B cell (primary cell): ENCODE measurements around the gene KIAA1614. TPM values are rescaled to one million over a fixed set of nuclear protein-coding genes. Genes with fewer than 3 reads are reported as not detected.

ENCODE experiments used
- ATAC-seq: fragments of 200-7000 bp; cut with Tn5 transposase; one replicate; pipeline ENCODE4 v1.10.0; 2021; ENCODE audit warnings: low read depth, mild to moderate bottlenecking, moderate number of reproducible peaks, moderate library complexity
- CTCF ChIA-PET: fragments of 350-600 bp; sonication (Branson Sonifier 250); formaldehyde crosslinking; loops from one replicate; lab custom pipeline; 2021; ENCODE audit warnings: antibody characterized with exemption, inconsistent platforms; lab: Charles Lee
- POLR2A ChIA-PET: fragments of 350-600 bp; sonication (Branson Sonifier 250); formaldehyde crosslinking; loops from one replicate; lab custom pipeline; 2021; ENCODE audit warnings: antibody characterized with exemption; lab: Charles Lee
- DNase-seq: peaks from one replicate; pipeline ENCODE4 v3.0.0; 2013
- H2AFZ ChIP-seq: 2 replicates; pipeline ENCODE4 v1.6.1; 2012; ENCODE audit warnings: mild to moderate bottlenecking, low read depth, low read length; ENCODE audit not compliant: insufficient read depth, poor library complexity, severe bottlenecking
- H3K27ac ChIP-seq, 2 donors: 1 replicate in 1 of 2; 2 replicates in 1 of 2; pipeline ENCODE4 v1.5.1; 2012 to 2013; ENCODE audit warnings: low read length in 2 of 2, mild to moderate bottlenecking in 2 of 2, moderate library complexity in 1 of 2
- H3K27me3 ChIP-seq, 4 experiments: fragments of 200-600 bp in 1 of 4; sonication (generic) in 1 of 4; replicated peaks in 1 of 4; 1 replicate in 2 of 4; 2 replicates in 2 of 4; pipeline versions ENCODE4 v1.6.1 to v1.7.0; 2013 to 2016; ENCODE audit warnings: low read length in 3 of 4, mild to moderate bottlenecking in 2 of 4, mixed read lengths in 1 of 4, moderate library complexity in 1 of 4; ENCODE audit not compliant: insufficient read depth in 4 of 4, control insufficient read depth in 3 of 4; ENCODE audit errors: control extremely low read depth in 1 of 4
- H3K36me3 ChIP-seq, 2 experiments: replicated peaks in 1 of 2; 1 replicate in 1 of 2; 2 replicates in 1 of 2; pipeline versions ENCODE4 v1.6.1 to v1.7.1; 2013; ENCODE audit warnings: low read length in 1 of 2; ENCODE audit not compliant: insufficient read depth in 2 of 2, control insufficient read depth in 1 of 2; ENCODE audit errors: control extremely low read depth in 1 of 2, extremely low read depth in 1 of 2
- H3K4me1 ChIP-seq, 2 donors: fragments of 200-600 bp in 1 of 2; sonication (generic) in 1 of 2; 1 replicate in 1 of 2; 2 replicates in 1 of 2; pipeline versions ENCODE4 v1.5.1 to v1.6.1; 2013 to 2017; ENCODE audit warnings: low read length in 2 of 2; ENCODE audit not compliant: control insufficient read depth in 2 of 2, insufficient read depth in 2 of 2
- H3K4me2 ChIP-seq: replicated peaks from 2 replicates; pipeline ENCODE3; 2012; ENCODE audit warnings: mild to moderate bottlenecking, low read depth, low read length; ENCODE audit not compliant: poor library complexity, severe bottlenecking
- H3K4me3 ChIP-seq, 5 experiments: fragments of 200-600 bp in 1 of 5; sonication (generic) in 1 of 5; 1 replicate in 3 of 5; 2 replicates in 2 of 5; pipeline versions ENCODE4 v1.5.1 to v1.7.0; 2011 to 2016; ENCODE audit warnings: low read length in 4 of 5, mild to moderate bottlenecking in 4 of 5, low read depth in 2 of 5, control low read depth in 1 of 5, moderate library complexity in 1 of 5; ENCODE audit not compliant: insufficient read depth in 1 of 5; ENCODE audit errors: control extremely low read depth in 1 of 5, extremely low read depth in 1 of 5
- H3K79me2 ChIP-seq: fragments of 200-600 bp; sonication (generic); one replicate; pipeline ENCODE4 v1.6.0; 2016; ENCODE audit warnings: low read length; ENCODE audit not compliant: control insufficient read depth, insufficient read depth
- H3K9ac ChIP-seq: fragments of 200-600 bp; sonication (generic); 2 replicates; pipeline ENCODE4 v1.6.1; 2017; ENCODE audit warnings: mild to moderate bottlenecking, low read length, moderate library complexity
- H3K9me3 ChIP-seq, 3 donors: one replicate each; pipeline versions ENCODE4 v1.6.1 to v1.7.1; 2013; ENCODE audit warnings: low read length in 2 of 3; ENCODE audit not compliant: control insufficient read depth in 2 of 3, insufficient read depth in 1 of 3; ENCODE audit errors: control extremely low read depth in 1 of 3
- H4K20me1 ChIP-seq: 2 replicates; pipeline ENCODE4 v1.6.0; 2012; ENCODE audit warnings: mild to moderate bottlenecking, low read length; ENCODE audit not compliant: insufficient read depth, control insufficient read depth, poor library complexity, severe bottlenecking
- H3K27ac Mint-ChIP-seq: one replicate; pipeline ENCODE4 v1.8.0; 2021; ENCODE audit warnings: mixed read lengths
- H3K27me3 Mint-ChIP-seq: one replicate; pipeline ENCODE4 v1.8.0; 2021; ENCODE audit warnings: mixed read lengths
- H3K4me1 Mint-ChIP-seq: one replicate; pipeline ENCODE4 v1.8.0; 2021; ENCODE audit warnings: mixed read lengths
- H3K4me3 Mint-ChIP-seq: one replicate; pipeline ENCODE4 v1.8.0; 2021; ENCODE audit warnings: mixed read lengths
- H3K9me3 Mint-ChIP-seq: one replicate; pipeline ENCODE4 v1.8.0; 2022; ENCODE audit warnings: mixed read lengths; ENCODE audit not compliant: insufficient read depth
- EZH2 ChIP-seq: IDR thresholded peaks from 2 replicates; pipeline ENCODE4 v1.6.1; 2012; ENCODE audit warnings: borderline replicate concordance, low read depth, mild to moderate bottlenecking, moderate library complexity, low read length; ENCODE audit not compliant: insufficient read depth, poor library complexity, severe bottlenecking
- WGBS: methylation state at CpG from one replicate; pipeline ENCODE4 v1.1.5; 2013; ENCODE audit warnings: missing lambda C conversion rate; ENCODE audit not compliant: insufficient coverage; 5-methylcytosine and 5-hydroxymethylcytosine counted together
- intact Hi-C: fragments of 100-400 bp; cut with micrococcal nuclease; formaldehyde crosslinking; loops from one replicate; pipeline ENCODE4 v1.10.0; 2022
- polyA plus RNA-seq: library from polyadenylated mRNA; depleted of rRNA; stranded (reverse); fragments of >200 nt; gene quantifications from 2 replicates; pipeline ENCODE4 v1.2.3, GENCODE V29; 2012
- total RNA-seq, 2 donors: library from RNA; stranded (reverse); fragments of 120-200 nt in 1 of 2; gene quantifications; 1 replicate in 1 of 2; 2 replicates in 1 of 2; pipeline versions ENCODE4 v1.2.3 to v1.2.4, GENCODE V29; 2013 to 2022
- TF ChIP-seq, protein P1 (sequence below): fragments of 200-600 bp; IDR thresholded peaks from one replicate; pipeline ENCODE4 v1.8.0; 2022; ENCODE audit warnings: antibody characterized with exemption, mild to moderate bottlenecking

The KIAA1614 gene
- total and polyA plus RNA-seq, 2 donors (not counting 1 experiment from before 2014, with no cell fraction given) = 0.03 to 0.22 TPM

DNA sequence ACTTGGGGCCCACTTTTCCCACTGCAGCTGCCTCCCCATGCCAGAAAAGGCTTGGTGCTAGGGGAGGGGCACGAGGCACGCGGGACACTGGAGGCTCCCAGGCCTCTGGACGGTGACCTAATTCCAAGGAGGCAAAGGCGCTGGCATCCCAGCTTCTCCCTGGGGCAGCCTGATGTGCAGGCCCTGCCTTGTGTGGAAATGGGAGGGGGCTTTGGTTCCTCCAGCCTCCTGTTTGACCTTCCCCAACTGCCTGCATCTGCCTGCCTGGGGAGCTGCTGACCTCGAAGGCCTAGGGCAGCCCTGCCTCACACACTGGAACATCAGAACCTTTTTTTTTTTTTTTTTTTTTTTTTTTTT, 39.9 kb downstream of the KIAA1614 start:
- H3K4me2 ChIP-seq = no peak overlapping the region
- H3K4me3 Mint-ChIP-seq = no peak overlapping the region
- no peaks in the 10 kb centered on the region for H3K27me3 Mint-ChIP-seq
- H2AFZ ChIP-seq = no peak overlapping the region
- H4K20me1 ChIP-seq = no peaks in the 10 kb centered on the region
- intact Hi-C loops = loop anchor here (5.0 kb wide), 1 partner anchor 70 kb away; the partner anchor contains the start of gene STX6
- no peaks in the 10 kb centered on the region for H3K36me3 ChIP-seq
- POLR2A ChIA-PET = no interaction called here
- H3K4me1 Mint-ChIP-seq = peaks cover 5% of the 10 kb centered on the region
- H3K27ac ChIP-seq = no peak overlapping the region
- peaks cover 0 to 7% (median 0%) of the 10 kb centered on the region in 3 donors for H3K9me3 ChIP-seq
- ATAC-seq = no peak
- TF ChIP-seq, protein P1, sequence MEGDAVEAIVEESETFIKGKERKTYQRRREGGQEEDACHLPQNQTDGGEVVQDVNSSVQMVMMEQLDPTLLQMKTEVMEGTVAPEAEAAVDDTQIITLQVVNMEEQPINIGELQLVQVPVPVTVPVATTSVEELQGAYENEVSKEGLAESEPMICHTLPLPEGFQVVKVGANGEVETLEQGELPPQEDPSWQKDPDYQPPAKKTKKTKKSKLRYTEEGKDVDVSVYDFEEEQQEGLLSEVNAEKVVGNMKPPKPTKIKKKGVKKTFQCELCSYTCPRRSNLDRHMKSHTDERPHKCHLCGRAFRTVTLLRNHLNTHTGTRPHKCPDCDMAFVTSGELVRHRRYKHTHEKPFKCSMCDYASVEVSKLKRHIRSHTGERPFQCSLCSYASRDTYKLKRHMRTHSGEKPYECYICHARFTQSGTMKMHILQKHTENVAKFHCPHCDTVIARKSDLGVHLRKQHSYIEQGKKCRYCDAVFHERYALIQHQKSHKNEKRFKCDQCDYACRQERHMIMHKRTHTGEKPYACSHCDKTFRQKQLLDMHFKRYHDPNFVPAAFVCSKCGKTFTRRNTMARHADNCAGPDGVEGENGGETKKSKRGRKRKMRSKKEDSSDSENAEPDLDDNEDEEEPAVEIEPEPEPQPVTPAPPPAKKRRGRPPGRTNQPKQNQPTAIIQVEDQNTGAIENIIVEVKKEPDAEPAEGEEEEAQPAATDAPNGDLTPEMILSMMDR = no peak
- TF ChIP-seq EZH2 = no peak
- H3K4me3 ChIP-seq = no peak overlapping the region
- H3K9ac ChIP-seq = no peak overlapping the region
- peaks cover 7 to 11% of the 10 kb centered on the region in 2 donors for H3K4me1 ChIP-seq
- no peaks in the 10 kb centered on the region for H3K9me3 Mint-ChIP-seq
- CTCF ChIA-PET = interaction anchor here (1.0 kb wide), 1 partner anchor 214 kb away, joined by 3 read pairs; no protein-coding TSS in a partner anchor
- no peak overlapping the region for H3K27ac Mint-ChIP-seq
- no peak for DNase-seq
- H3K79me2 ChIP-seq = no peaks in the 10 kb centered on the region
- H3K27me3 ChIP-seq = no peaks in the 10 kb centered on the region
- 100% methylated on average over 2 of the region's 6 CpGs for WGBS

DNA sequence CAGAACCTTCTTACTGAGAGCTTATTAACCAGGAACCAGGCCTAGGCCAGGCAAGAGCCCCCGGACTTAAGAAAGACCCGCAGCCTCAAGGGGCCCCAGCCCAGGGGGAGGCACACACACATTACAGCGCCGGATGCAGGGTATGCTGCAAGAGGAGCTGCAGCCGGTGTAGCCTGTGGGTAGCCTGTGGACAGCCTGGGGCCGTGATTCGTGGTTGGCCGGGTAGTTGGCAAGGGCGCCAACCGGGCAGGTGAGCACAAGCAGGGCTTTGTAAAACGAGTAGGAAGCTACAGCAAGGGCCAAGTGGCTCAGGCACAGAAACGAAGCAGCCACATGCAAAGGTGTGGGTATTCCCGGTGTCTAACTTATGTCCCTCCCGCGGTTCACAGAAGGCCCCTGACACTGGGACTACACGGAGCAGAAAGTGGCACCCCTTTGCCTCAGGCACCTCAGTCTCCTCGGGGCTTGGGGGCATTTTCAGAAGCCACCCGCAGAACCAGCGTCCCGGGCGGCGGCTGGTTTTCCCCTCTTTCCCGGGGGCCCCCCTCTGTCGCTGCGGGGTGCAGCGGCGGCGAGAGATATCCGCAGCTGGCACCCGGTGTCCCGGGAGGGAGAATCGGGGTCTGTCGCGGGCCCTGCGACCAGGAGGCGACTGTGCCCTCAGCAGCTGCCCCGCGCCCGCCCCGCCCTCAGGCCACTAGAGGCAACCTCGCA, 40.8 kb downstream of the KIAA1614 start:
- H3K4me1 Mint-ChIP-seq = peaks cover 5% of the 10 kb centered on the region
- peaks cover 7 to 11% of the 10 kb centered on the region in 2 donors for H3K4me1 ChIP-seq
- H3K36me3 ChIP-seq = no peaks in the 10 kb centered on the region
- ChIA-PET POLR2A (interaction anchor here (1.1 kb wide), 1 partner anchor 109 kb away, joined by 3 read pairs; no protein-coding TSS in a partner anchor), CTCF (interaction anchor here (1.0 kb wide), 1 partner anchor 213 kb away, joined by 3 read pairs; no protein-coding TSS in a partner anchor)
- peak overlapping the region in 1 of 2 donors; percentile 9 for H3K27ac ChIP-seq
- ATAC-seq (peak; percentile 54), DNase-seq (no peak)
- H3K4me3 ChIP-seq = peak overlapping the region in 4 of 5 experiments; percentile 43 to 73 (median 68)
- H3K4me2 ChIP-seq = peak overlapping the region; percentile 85
- TF ChIP-seq, protein P1 = no peak
- TF ChIP-seq EZH2 = no peak
- H3K79me2 ChIP-seq = no peaks in the 10 kb centered on the region
- 13% methylated on average over 41 of the region's 41 CpGs for WGBS
- intact Hi-C loops = loop anchor here (5.0 kb wide), 1 partner anchor 69 kb away; the partner anchor contains the start of gene STX6
- peak overlapping the region; percentile 85 for H2AFZ ChIP-seq
- H3K9me3 Mint-ChIP-seq = no peaks in the 10 kb centered on the region
- no peaks in the 10 kb centered on the region for H3K27me3 ChIP-seq
- peak overlapping the region; percentile 53 for H3K27ac Mint-ChIP-seq
- no peaks in the 10 kb centered on the region for H4K20me1 ChIP-seq
- no peaks in the 10 kb centered on the region for H3K9me3 ChIP-seq
- H3K4me3 Mint-ChIP-seq = peak overlapping the region; percentile 81
- peak overlapping the region; percentile 77 for H3K9ac ChIP-seq
- H3K27me3 Mint-ChIP-seq = no peaks in the 10 kb centered on the region
